Measurements from ENCODE around the gene SYNGR3. TPM values are rescaled to one million over a fixed set of nuclear protein-coding genes. Genes with fewer than 3 reads are reported as not detected.
"Not testable (repeated sequence)": the region's sequence is repeated elsewhere in the genome, so short reads cannot be mapped to it uniquely, and the experiment has no call there.

The SYNGR3 gene
- total RNA-seq, 1 experiment from 2014 or later: 1.8 TPM

- not testable (repeated sequence) for DNase-seq (ENCODE audit: low read depth in 1 of 2, low spot score in 2 of 2); H3K9me3 ChIP-seq (replicated peaks); H3K27me3 ChIP-seq (replicated peaks)
- Histone ChIP-seq H3K36me3 (peaks cover 62% of the 10 kb centered on the region), H3K4me3 (peak overlapping the region; percentile 50), H3K27ac (peak overlapping the region; percentile 85), H3K4me1 (replicated peaks) (peaks cover 65% of the 10 kb centered on the region)
These were observed 44.3 kb downstream of the SYNGR3 start for GRCh38 chr16:2033909-2034695.

GRCh38 chr16:2034696-2035430 lies 45.1 kb downstream of the SYNGR3 start:
- Histone ChIP-seq H3K27me3 (replicated peaks) (no peaks in the 10 kb centered on the region), H3K27ac (peak overlapping the region; percentile 74), H3K4me3 (peak overlapping the region; percentile 28), H3K4me1 (replicated peaks) (peaks cover 73% of the 10 kb centered on the region), H3K36me3 (peaks cover 64% of the 10 kb centered on the region), H3K9me3 (replicated peaks) (no peaks in the 10 kb centered on the region)
- DNase-seq (ENCODE audit: low read depth in 1 of 2, low spot score in 2 of 2): no peak

DNA sequence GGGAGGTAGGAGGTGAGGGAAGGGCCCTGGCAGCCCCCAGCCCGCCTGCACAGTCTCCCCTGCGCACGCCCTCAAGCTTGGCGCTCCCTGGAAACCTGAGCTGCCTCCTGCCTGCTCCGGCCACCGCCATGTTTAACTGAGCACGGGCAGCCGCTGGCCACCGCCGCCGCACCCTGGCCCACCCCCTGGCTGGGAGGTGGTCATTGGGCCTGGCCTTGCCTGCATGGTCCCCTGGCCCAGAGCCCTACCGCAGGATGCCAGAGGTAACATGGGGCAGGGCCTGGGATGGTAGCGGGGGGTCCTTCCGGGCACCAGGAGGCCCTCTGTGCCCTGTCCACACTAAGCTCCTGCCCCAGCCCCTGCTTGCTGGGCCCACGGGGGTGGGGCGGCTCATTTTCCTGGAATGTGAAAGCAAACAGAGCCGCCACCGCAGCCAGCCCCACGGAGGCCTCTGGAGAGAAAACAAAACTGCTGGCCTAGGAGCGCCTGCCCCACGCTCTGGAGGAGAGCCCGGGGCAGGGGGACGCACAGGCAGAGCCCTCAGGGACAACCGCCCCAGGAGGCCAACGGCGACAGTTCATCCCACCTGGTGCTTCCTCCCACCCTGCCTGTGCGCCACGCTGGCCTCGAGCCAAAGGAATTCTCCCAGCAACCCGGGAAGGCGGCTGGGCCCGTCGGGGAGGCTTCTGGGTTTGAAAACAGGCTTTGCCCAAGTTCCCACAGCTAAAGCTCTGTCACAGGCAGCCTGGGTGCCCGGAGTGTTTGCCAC lies 45.8 kb downstream of the SYNGR3 start:
- Histone ChIP-seq H3K27ac (peak overlapping the region; percentile 74), H3K9me3 (replicated peaks) (no peaks in the 10 kb centered on the region), H3K36me3 (peaks cover 67% of the 10 kb centered on the region), H3K27me3 (replicated peaks) (no peaks in the 10 kb centered on the region), H3K4me1 (replicated peaks) (peaks cover 80% of the 10 kb centered on the region), H3K4me3 (peak overlapping the region; percentile 28)
- peak; percentile 97 for DNase-seq (ENCODE audit: low read depth in 1 of 2, low spot score in 2 of 2)

- peak overlapping the region; percentile 28 for H3K4me3 ChIP-seq
- H3K9me3 ChIP-seq (replicated peaks): no peaks in the 10 kb centered on the region
- H3K4me1 ChIP-seq (replicated peaks): peaks cover 88% of the 10 kb centered on the region
- DNase-seq (ENCODE audit: low read depth in 1 of 2, low spot score in 2 of 2): no peak
- peaks cover 73% of the 10 kb centered on the region for H3K36me3 ChIP-seq
- H3K27ac ChIP-seq: peak overlapping the region; percentile 74
- H3K27me3 ChIP-seq (replicated peaks): no peaks in the 10 kb centered on the region
These were observed 46.6 kb downstream of the SYNGR3 start for GRCh38 chr16:2036200-2036966.

GRCh38 chr16:2037115-2037514 lies 47.3 kb downstream of the SYNGR3 start:
- no peak overlapping the region for H3K4me3 ChIP-seq
- no peak overlapping the region for H3K27ac ChIP-seq
- DNase-seq (ENCODE audit: low read depth in 1 of 2, low spot score in 2 of 2): no peak
- no peaks in the 10 kb centered on the region for H3K27me3 ChIP-seq (replicated peaks)
- peaks cover 94% of the 10 kb centered on the region for H3K4me1 ChIP-seq (replicated peaks)
- no peaks in the 10 kb centered on the region for H3K9me3 ChIP-seq (replicated peaks)
- peaks cover 79% of the 10 kb centered on the region for H3K36me3 ChIP-seq

DNA sequence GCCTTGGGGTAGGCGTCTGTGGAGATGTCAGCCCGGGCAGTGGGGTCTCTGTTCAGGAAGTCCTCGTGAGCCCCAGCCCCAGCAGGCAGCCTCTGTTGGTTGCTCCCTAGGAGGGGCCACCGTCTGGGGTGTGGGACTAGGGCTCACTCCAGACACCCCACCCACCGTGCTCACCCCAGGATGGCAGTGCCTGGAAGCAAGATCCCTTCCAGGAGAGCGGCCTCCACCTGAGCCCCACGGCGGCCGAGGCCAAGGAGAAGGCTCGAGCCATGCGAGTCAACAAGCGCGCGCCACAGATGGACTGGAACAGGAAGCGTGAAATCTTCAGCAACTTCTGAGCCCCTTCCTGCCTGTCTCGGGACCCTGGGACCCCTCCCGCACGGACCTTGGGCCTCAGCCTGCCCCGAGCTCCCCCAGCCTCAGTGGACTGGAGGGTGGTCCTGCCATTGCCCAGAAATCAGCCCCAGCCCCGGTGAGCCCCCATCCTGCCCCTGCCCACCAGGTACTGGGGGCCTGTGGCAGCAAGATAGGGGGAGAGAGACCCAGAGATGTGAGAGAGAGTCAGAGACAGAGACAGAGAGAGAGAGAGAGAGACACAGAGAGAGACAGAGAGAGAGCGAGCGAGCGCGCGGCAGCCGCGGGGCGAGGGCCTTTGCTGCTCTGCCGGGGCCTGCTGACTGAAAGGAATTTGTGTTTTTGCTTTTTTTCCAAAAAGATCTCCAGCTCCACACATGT lies 48.0 kb downstream of the SYNGR3 start:
- no peak for DNase-seq (ENCODE audit: low read depth in 1 of 2, low spot score in 2 of 2)
- Histone ChIP-seq H3K4me1 (replicated peaks) (peaks cover 88% of the 10 kb centered on the region), H3K36me3 (peaks cover 72% of the 10 kb centered on the region), H3K4me3 (no peak overlapping the region), H3K27ac (no peak overlapping the region), H3K27me3 (replicated peaks) (no peaks in the 10 kb centered on the region), H3K9me3 (replicated peaks) (no peaks in the 10 kb centered on the region)

DNA sequence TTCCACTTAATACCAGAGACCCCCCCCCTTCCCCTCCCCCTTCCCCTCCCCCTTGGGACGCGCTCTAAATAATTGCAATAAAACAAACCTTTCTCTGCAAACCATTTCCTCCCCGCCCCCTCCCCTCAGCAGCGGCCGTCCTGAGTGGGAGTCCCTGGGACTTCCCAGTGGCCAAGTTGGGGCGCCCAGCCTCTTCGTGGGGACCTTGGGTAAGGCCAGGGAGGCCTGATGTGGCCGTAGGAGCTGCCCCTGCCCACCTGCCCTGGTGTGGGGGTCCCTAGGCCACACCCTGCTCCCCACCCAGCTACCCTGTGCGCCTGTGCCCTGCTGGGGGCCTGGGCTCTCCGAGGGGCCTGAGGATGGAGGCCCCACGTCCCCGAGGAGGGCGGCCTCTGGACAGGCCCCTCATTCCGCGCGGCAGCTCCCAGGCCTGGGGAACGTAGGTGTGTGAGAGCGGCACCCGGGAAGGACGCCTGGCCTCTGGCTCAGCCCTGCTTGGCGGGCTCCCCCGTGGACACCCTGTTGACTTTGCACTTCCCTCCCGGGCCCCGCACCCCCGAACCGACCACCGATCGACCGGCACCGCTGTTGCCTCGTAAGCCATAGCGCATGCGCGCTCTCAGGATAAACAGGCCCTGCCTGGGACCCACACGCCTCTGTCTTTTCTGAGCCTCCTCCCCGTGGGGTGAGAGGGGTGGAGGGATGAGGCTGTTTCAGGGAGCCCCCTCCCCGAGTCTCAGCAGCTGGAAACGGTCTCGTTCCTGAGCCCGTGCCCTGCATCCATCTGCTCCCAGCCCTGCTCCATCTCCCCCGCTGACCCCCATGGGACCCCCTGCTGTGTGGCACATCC lies 48.8 kb downstream of the SYNGR3 start:
- Histone ChIP-seq H3K27ac (peak overlapping the region; percentile 60), H3K4me1 (replicated peaks) (peaks cover 80% of the 10 kb centered on the region)
- no peak for DNase-seq (ENCODE audit: low read depth in 1 of 2, low spot score in 2 of 2)

DNA sequence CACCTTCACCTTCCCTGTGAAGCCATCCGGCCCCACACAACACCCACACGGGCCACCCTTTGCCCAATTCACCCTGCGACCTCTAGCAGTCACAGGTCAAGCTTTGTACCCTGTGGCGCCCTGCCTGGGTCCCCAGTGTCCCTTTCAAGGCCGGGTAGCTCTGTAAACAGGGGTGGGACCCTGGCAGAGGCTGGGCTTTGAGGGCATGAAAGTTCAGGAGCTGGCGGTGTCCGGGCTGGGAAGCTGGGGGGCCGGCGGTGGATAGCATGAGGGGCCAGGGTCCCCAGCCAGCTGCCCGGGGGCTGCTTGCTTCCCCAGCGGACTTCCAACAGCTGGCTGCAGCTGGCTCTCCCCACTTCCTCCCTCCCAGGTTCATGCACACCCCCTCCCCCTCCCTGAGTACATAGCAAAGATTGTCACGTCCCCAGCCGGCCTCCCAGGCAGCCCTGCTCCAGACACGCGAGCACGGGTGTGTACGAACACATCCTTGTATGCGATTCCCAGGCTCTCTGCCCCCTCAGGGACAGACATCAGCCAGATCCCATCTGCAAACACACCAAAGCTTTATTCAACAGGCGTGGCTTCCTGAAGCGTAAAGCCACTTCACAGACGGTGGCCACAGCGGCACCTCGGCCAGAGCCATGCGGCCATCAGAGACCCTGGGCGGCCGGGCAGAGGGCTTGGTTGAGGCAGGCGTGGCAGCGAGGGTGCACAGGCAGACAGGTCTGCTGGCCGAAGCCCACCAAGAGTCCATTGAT lies 49.7 kb downstream of the SYNGR3 start:
- Histone ChIP-seq H3K27ac (peak overlapping the region; percentile 60), H3K9me3 (replicated peaks) (no peaks in the 10 kb centered on the region), H3K4me3 (no peak overlapping the region), H3K4me1 (replicated peaks) (peaks cover 75% of the 10 kb centered on the region), H3K36me3 (peaks cover 60% of the 10 kb centered on the region), H3K27me3 (replicated peaks) (no peaks in the 10 kb centered on the region)
- peak; percentile 84 to 95 for DNase-seq (ENCODE audit: low read depth in 1 of 2, low spot score in 2 of 2)

More for the DNA sequence above, 48.8 kb downstream of the SYNGR3 start:
- no peak overlapping the region for H3K4me3 ChIP-seq
- H3K36me3 ChIP-seq: peaks cover 64% of the 10 kb centered on the region
- no peaks in the 10 kb centered on the region for H3K9me3 ChIP-seq (replicated peaks)
- no peaks in the 10 kb centered on the region for H3K27me3 ChIP-seq (replicated peaks)

DNA sequence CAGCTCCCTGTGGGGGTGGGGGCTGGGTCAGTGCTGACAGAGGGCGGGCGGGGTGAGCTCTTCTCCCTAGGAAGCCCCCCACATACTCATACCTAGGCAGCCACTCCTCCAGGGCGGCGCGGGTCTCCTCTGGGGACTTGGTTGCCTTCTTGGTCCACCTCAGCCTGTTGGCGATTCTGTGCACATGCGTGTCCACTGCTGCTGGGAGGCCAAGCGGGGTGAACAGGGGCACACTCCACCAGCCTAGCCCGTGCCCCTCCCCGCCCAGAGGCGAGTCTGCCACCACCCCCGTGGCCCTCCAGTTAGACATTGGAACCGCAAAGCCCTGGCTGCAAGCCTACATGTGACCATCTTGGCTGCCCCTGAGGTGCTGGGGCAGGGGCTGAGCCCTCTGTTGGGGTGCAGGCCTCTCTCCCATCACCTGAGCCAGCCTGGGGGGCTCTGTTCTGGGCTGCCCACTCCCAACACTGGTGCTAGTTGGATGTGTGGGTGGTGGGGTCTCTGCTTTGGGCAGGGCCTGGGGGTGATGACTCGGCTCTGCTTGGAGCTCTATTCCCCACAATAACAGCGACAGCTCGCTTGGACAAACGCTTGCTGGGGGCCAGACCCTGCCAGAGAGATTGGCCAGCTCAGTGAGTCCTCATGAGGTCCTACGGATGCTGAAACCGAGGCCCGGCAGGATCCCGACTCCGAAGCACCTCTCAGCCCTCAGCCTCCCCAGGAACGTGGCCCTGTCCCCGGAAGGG lies 50.4 kb downstream of the SYNGR3 start:
- Histone ChIP-seq H3K27me3 (replicated peaks) (no peaks in the 10 kb centered on the region), H3K27ac (peak overlapping the region; percentile 60), H3K4me1 (replicated peaks) (peaks cover 69% of the 10 kb centered on the region), H3K9me3 (replicated peaks) (no peaks in the 10 kb centered on the region), H3K4me3 (no peak overlapping the region), H3K36me3 (peaks cover 55% of the 10 kb centered on the region)
- no peak for DNase-seq (ENCODE audit: low read depth in 1 of 2, low spot score in 2 of 2)

DNA sequence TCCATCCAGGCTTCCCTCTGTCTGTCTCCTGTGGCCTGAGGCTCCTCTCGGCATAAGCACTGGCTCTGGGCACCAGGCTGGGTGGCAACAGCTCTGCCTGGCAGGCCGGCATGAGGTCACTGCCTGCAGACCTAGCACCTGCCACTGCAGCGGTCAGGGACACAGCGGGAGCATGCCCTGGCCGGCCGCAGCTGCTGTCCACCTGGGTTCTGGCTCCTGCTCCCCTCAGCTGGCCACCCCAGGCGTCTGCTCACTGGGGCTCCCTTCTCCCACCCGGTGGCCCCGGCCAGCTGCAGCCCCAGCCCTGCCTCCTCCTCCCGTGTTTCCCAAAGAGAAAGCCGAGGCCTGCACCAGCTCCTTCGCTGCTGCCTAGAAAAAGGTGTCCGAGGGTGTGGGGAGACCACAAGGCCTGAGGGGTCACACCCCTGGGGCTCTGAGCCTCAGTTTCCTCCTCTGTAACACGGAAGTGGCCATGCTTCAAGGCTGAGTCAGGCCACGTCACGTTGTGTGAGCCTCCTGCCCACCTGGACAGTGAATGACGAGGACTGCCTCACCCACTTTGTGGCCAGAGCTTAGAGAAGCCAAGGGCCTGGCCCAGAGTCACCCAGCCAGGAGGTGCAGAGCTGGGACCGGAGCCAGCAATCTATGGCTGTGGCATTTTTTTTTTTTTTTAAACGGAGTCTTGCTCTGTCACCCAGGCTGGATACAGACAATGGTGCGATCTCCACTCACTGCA lies 51.2 kb downstream of the SYNGR3 start:
- Histone ChIP-seq H3K9me3 (replicated peaks) (no peaks in the 10 kb centered on the region), H3K4me1 (replicated peaks) (peaks cover 62% of the 10 kb centered on the region), H3K36me3 (peaks cover 58% of the 10 kb centered on the region), H3K27me3 (replicated peaks) (no peaks in the 10 kb centered on the region), H3K27ac (peak overlapping the region; percentile 60; the same call in 1 of the 2 replicates), H3K4me3 (no peak overlapping the region)
- DNase-seq (ENCODE audit: low read depth in 1 of 2, low spot score in 2 of 2): no peak

All from SJSA1 (cell line).